SK-N-SH (cell line): Measurements from ENCODE around the gene DAPP1.

ENCODE experiments used
- CTCF ChIP-seq: fragments of 200-600 bp; sonication (generic); IDR thresholded peaks from 2 replicates; pipeline ENCODE4 v1.6.1; 2017; ENCODE audit warnings: antibody characterized with exemption, mild to moderate bottlenecking, moderate library complexity
- EP300 ChIP-seq, 2 experiments: IDR thresholded peaks; 2 replicates each; pipeline versions ENCODE4 v1.4.0 to v1.6.1; 2012; ENCODE audit warnings: borderline replicate concordance in 1 of 2, low read depth in 1 of 2, low read length in 1 of 2
- JUND ChIP-seq: IDR thresholded peaks from 2 replicates; pipeline ENCODE4 v1.4.0; 2012
- MEF2A ChIP-seq: IDR thresholded peaks from 2 replicates; pipeline ENCODE4 v1.4.0; 2012; ENCODE audit warnings: low read depth, borderline replicate concordance
- MXI1 ChIP-seq: IDR thresholded peaks from 2 replicates; pipeline ENCODE4 v1.6.1; 2012; ENCODE audit warnings: mild to moderate bottlenecking, low read depth, low read length, improper control_type of control experiment
- POLR2AphosphoS5 ChIP-seq: IDR thresholded peaks from 2 replicates; pipeline ENCODE4 v1.6.1; 2012; ENCODE audit warnings: low read depth, low read length
- RAD21 ChIP-seq: IDR thresholded peaks from 2 replicates; pipeline ENCODE4 v1.6.1; 2012; ENCODE audit warnings: mild to moderate bottlenecking, low read length
- RCOR1 ChIP-seq: fragments of 150-350 bp; IDR thresholded peaks from 2 replicates; pipeline ENCODE4 v1.6.1; 2017; ENCODE audit warnings: antibody characterized with exemption, low read length
- SIN3A ChIP-seq: IDR thresholded peaks from 2 replicates; pipeline ENCODE4 v1.6.1; 2012; ENCODE audit warnings: low read depth, mild to moderate bottlenecking, low read length, moderate library complexity, borderline replicate concordance

GRCh38 chr4:99868126-99868596, 51.5 kb downstream of the DAPP1 start:
- TF ChIP-seq MXI1 (no peak), POLR2AphosphoS5 (no peak; the same call in 1 of the 2 replicates), EP300 (IDR thresholded peaks at IDR 0.05; ENCODE audit: borderline replicate concordance in 1 of 2, low read depth in 1 of 2, low read length in 1 of 2) (no peak), CTCF (no peak), RAD21 (no peak), RCOR1 (no peak), JUND (0 out of 2 replicates have a peak, but pooled peaks have one; percentile 4), MEF2A (no peak), SIN3A (no peak)
